ENCODE data around the gene CLSTN1. TPM values are rescaled to one million over a fixed set of nuclear protein-coding genes. Genes with fewer than 3 reads are reported as not detected.

CLSTN1 gene
- total and polyA plus RNA-seq, 11 donors: 37.6 to 79.4 (median 61.2) TPM

- TF ChIP-seq POLR2A (IDR thresholded peaks at IDR 0.05) (no peak), CTCF (IDR thresholded peaks at IDR 0.05) (no peak)
- no peaks in the 10 kb centered on the region for H3K27me3 ChIP-seq
- ATAC-seq: peak in 2 of 4 donors; percentile 52 to 59
- peaks cover 0 to 46% (median 18%) of the 10 kb centered on the region in 9 donors for H3K36me3 ChIP-seq
- peaks cover 0 to 8% (median 0%) of the 10 kb centered on the region in 12 donors for H3K9me3 ChIP-seq
- no peak overlapping the region for H3K4me3 ChIP-seq
- peaks cover 0 to 12% (median 8%) of the 10 kb centered on the region in 12 donors for H3K4me1 ChIP-seq
- no peak for DNase-seq
- H3K27ac ChIP-seq: no peak overlapping the region
- WGBS, 4 donors: 82 to 88% (median 85%) methylated on average over 12 of the region's 12 CpGs
- intact Hi-C loops (cut with DNase I): no loop called here
These were observed 28.9 kb upstream of the CLSTN1 start for GRCh38 chr1:9852410-9853248.

- TF ChIP-seq POLR2A (IDR thresholded peaks at IDR 0.05) (no peak), CTCF (IDR thresholded peaks at IDR 0.05) (no peak)
- H3K27ac ChIP-seq: no peak overlapping the region
- H3K4me3 ChIP-seq: no peak overlapping the region
- intact Hi-C loops (cut with DNase I): no loop called here
- H3K4me1 ChIP-seq: peaks cover 0 to 17% (median 8%) of the 10 kb centered on the region in 12 donors
- DNase-seq: no peak
- no peaks in the 10 kb centered on the region for H3K27me3 ChIP-seq
- 85 to 90% (median 86%) methylated on average over 8 of the region's 8 CpGs for WGBS, 4 donors
- ATAC-seq: no peak
- peaks cover 0 to 42% (median 18%) of the 10 kb centered on the region in 9 donors for H3K36me3 ChIP-seq
- peaks cover 0 to 8% (median 0%) of the 10 kb centered on the region in 12 donors for H3K9me3 ChIP-seq
These were observed 28.2 kb upstream of the CLSTN1 start for GRCh38 chr1:9852004-9852403.

GRCh38 chr1:9850442-9851162, 26.8 kb upstream of the CLSTN1 start:
- Histone ChIP-seq H3K4me3 (no peak overlapping the region), H3K4me1 (peaks cover 0 to 25% (median 14%) of the 10 kb centered on the region in 12 donors), H3K27me3 (no peaks in the 10 kb centered on the region), H3K9me3 (peaks cover 0 to 8% (median 0%) of the 10 kb centered on the region in 12 donors), H3K36me3 (peaks cover 0 to 32% (median 17%) of the 10 kb centered on the region in 9 donors), H3K27ac (no peak overlapping the region)
- no peak for ATAC-seq
- intact Hi-C loops (cut with DNase I): no loop called here
- DNase-seq: no peak
- no peak for TF ChIP-seq POLR2A (IDR thresholded peaks at IDR 0.05)
- TF ChIP-seq CTCF (IDR thresholded peaks at IDR 0.05): no peak
- 70 to 89% (median 77%) methylated on average over 18 of the region's 18 CpGs for WGBS, 4 donors
